ENCODE measurements around the gene EVA1A.
"Not testable (repeated sequence)": the region's sequence is repeated elsewhere in the genome, so short reads cannot be mapped to it uniquely, and the experiment has no call there.

EVA1A gene

GRCh38 chr2:75500633-75501032, 60.1 kb downstream of the EVA1A start:
- peaks cover 22% of the 10 kb centered on the region for H3K4me1 ChIP-seq (ENCODE audit: control insufficient read depth, insufficient read depth, low read length)
- H3K4me3 ChIP-seq (ENCODE audit: low read length), result no peak overlapping the region
- no peak overlapping the region for H3K9ac ChIP-seq (ENCODE audit: low read depth, low read length)
- H3K9me3 ChIP-seq (replicated peaks; ENCODE audit: low read length), result no peaks in the 10 kb centered on the region
- no peaks in the 10 kb centered on the region for H3K27me3 ChIP-seq (ENCODE audit: control insufficient read depth, insufficient read depth, low read length)
- H3K4me2 ChIP-seq (ENCODE audit: low read length), result no peak overlapping the region
- peaks cover 4% of the 10 kb centered on the region for H3K36me3 ChIP-seq (ENCODE audit: insufficient read depth, low read length)

GRCh38 chr2:75499534-75499933, 61.2 kb downstream of the EVA1A start:
- no peak overlapping the region for H3K4me3 ChIP-seq (ENCODE audit: low read length)
- H3K9ac ChIP-seq (ENCODE audit: low read depth, low read length), result no peak overlapping the region
- no peaks in the 10 kb centered on the region for H3K27me3 ChIP-seq (ENCODE audit: control insufficient read depth, insufficient read depth, low read length)
- H3K9me3 ChIP-seq (replicated peaks; ENCODE audit: low read length), result no peaks in the 10 kb centered on the region
- H3K4me2 ChIP-seq (ENCODE audit: low read length), result no peak overlapping the region
- H3K4me1 ChIP-seq (ENCODE audit: control insufficient read depth, insufficient read depth, low read length), result peaks cover 22% of the 10 kb centered on the region
- H3K36me3 ChIP-seq (ENCODE audit: insufficient read depth, low read length), result no peaks in the 10 kb centered on the region

GRCh38 chr2:75498907-75499306, 61.8 kb downstream of the EVA1A start:
- Histone ChIP-seq H3K9ac (ENCODE audit: low read depth, low read length) (no peak overlapping the region), H3K4me3 (ENCODE audit: low read length) (no peak overlapping the region), H3K9me3 (replicated peaks; ENCODE audit: low read length) (no peaks in the 10 kb centered on the region), H3K4me1 (ENCODE audit: control insufficient read depth, insufficient read depth, low read length) (peaks cover 22% of the 10 kb centered on the region), H3K4me2 (ENCODE audit: low read length) (no peak overlapping the region), H3K36me3 (ENCODE audit: insufficient read depth, low read length) (peaks cover 4% of the 10 kb centered on the region), H3K27me3 (ENCODE audit: control insufficient read depth, insufficient read depth, low read length) (no peaks in the 10 kb centered on the region)

GRCh38 chr2:75497256-75497655, 63.5 kb downstream of the EVA1A start:
- Histone ChIP-seq H3K4me3 (ENCODE audit: low read length) (no peak overlapping the region), H3K9me3 (replicated peaks; ENCODE audit: low read length) (no peaks in the 10 kb centered on the region), H3K9ac (ENCODE audit: low read depth, low read length) (no peak overlapping the region), H3K36me3 (ENCODE audit: insufficient read depth, low read length) (peaks cover 17% of the 10 kb centered on the region), H3K4me2 (ENCODE audit: low read length) (no peak overlapping the region), H3K4me1 (ENCODE audit: control insufficient read depth, insufficient read depth, low read length) (peaks cover 8% of the 10 kb centered on the region), H3K27me3 (ENCODE audit: control insufficient read depth, insufficient read depth, low read length) (no peaks in the 10 kb centered on the region)

- no peak overlapping the region for H3K9ac ChIP-seq (ENCODE audit: low read depth, low read length)
- H3K9me3 ChIP-seq (replicated peaks; ENCODE audit: low read length), result no peaks in the 10 kb centered on the region
- no peak overlapping the region for H3K4me3 ChIP-seq (ENCODE audit: low read length)
- H3K27me3 ChIP-seq (ENCODE audit: control insufficient read depth, insufficient read depth, low read length), result no peaks in the 10 kb centered on the region
- H3K4me1 ChIP-seq (ENCODE audit: control insufficient read depth, insufficient read depth, low read length), result peaks cover 5% of the 10 kb centered on the region
- peaks cover 29% of the 10 kb centered on the region for H3K36me3 ChIP-seq (ENCODE audit: insufficient read depth, low read length)
- H3K4me2 ChIP-seq (ENCODE audit: low read length), result no peak overlapping the region
Observed at GRCh38 chr2:75495862-75496261, 64.9 kb downstream of the EVA1A start.

- no peak overlapping the region for H3K4me2 ChIP-seq (ENCODE audit: low read length)
- no peak overlapping the region for H3K4me3 ChIP-seq (ENCODE audit: low read length)
- no peaks in the 10 kb centered on the region for H3K27me3 ChIP-seq (ENCODE audit: control insufficient read depth, insufficient read depth, low read length)
- no peak overlapping the region for H3K9ac ChIP-seq (ENCODE audit: low read depth, low read length)
- H3K4me1 ChIP-seq (ENCODE audit: control insufficient read depth, insufficient read depth, low read length), result no peaks in the 10 kb centered on the region
- H3K9me3 ChIP-seq (replicated peaks; ENCODE audit: low read length), result no peaks in the 10 kb centered on the region
- peaks cover 29% of the 10 kb centered on the region for H3K36me3 ChIP-seq (ENCODE audit: insufficient read depth, low read length)
Observed at GRCh38 chr2:75494137-75494769, 66.5 kb downstream of the EVA1A start.

GRCh38 chr2:75493230-75493629, 67.5 kb downstream of the EVA1A start:
- H3K4me1 ChIP-seq (ENCODE audit: control insufficient read depth, insufficient read depth, low read length), result no peaks in the 10 kb centered on the region
- no peak overlapping the region for H3K4me3 ChIP-seq (ENCODE audit: low read length)
- no peak overlapping the region for H3K9ac ChIP-seq (ENCODE audit: low read depth, low read length)
- H3K36me3 ChIP-seq (ENCODE audit: insufficient read depth, low read length), result peaks cover 29% of the 10 kb centered on the region
- no peaks in the 10 kb centered on the region for H3K27me3 ChIP-seq (ENCODE audit: control insufficient read depth, insufficient read depth, low read length)
- no peak overlapping the region for H3K4me2 ChIP-seq (ENCODE audit: low read length)
- no peaks in the 10 kb centered on the region for H3K9me3 ChIP-seq (replicated peaks; ENCODE audit: low read length)

GRCh38 chr2:75491129-75491753, 69.5 kb downstream of the EVA1A start:
- Histone ChIP-seq H3K36me3 (ENCODE audit: insufficient read depth, low read length) (peaks cover 29% of the 10 kb centered on the region), H3K9ac (ENCODE audit: low read depth, low read length) (no peak overlapping the region), H3K27me3 (ENCODE audit: control insufficient read depth, insufficient read depth, low read length) (no peaks in the 10 kb centered on the region), H3K4me3 (ENCODE audit: low read length) (no peak overlapping the region), H3K9me3 (replicated peaks; ENCODE audit: low read length) (no peaks in the 10 kb centered on the region), H3K4me1 (ENCODE audit: control insufficient read depth, insufficient read depth, low read length) (no peaks in the 10 kb centered on the region), H3K4me2 (ENCODE audit: low read length) (no peak overlapping the region)

- Histone ChIP-seq H3K4me1 (ENCODE audit: control insufficient read depth, insufficient read depth, low read length) (no peaks in the 10 kb centered on the region), H3K36me3 (ENCODE audit: insufficient read depth, low read length) (peaks cover 29% of the 10 kb centered on the region), H3K4me2 (ENCODE audit: low read length) (no peak overlapping the region), H3K4me3 (ENCODE audit: low read length) (no peak overlapping the region), H3K27me3 (ENCODE audit: control insufficient read depth, insufficient read depth, low read length) (no peaks in the 10 kb centered on the region), H3K9me3 (replicated peaks; ENCODE audit: low read length) (no peaks in the 10 kb centered on the region), H3K9ac (ENCODE audit: low read depth, low read length) (no peak overlapping the region)
Observed at GRCh38 chr2:75489721-75490120, 71.0 kb downstream of the EVA1A start.

GRCh38 chr2:75488157-75488556, 72.6 kb downstream of the EVA1A start:
- H3K4me3 ChIP-seq (ENCODE audit: low read length), result no peak overlapping the region
- no peaks in the 10 kb centered on the region for H3K4me1 ChIP-seq (ENCODE audit: control insufficient read depth, insufficient read depth, low read length)
- H3K9me3 ChIP-seq (replicated peaks; ENCODE audit: low read length), result no peaks in the 10 kb centered on the region
- H3K4me2 ChIP-seq (ENCODE audit: low read length), result no peak overlapping the region
- no peaks in the 10 kb centered on the region for H3K27me3 ChIP-seq (ENCODE audit: control insufficient read depth, insufficient read depth, low read length)
- H3K9ac ChIP-seq (ENCODE audit: low read depth, low read length), result no peak overlapping the region
- H3K36me3 ChIP-seq (ENCODE audit: insufficient read depth, low read length), result peaks cover 20% of the 10 kb centered on the region

- not testable (repeated sequence) for H3K9ac ChIP-seq (ENCODE audit: low read depth, low read length); H3K4me1 ChIP-seq (ENCODE audit: control insufficient read depth, insufficient read depth, low read length)
Observed at GRCh38 chr2:75486735-75487134, 74.0 kb downstream of the EVA1A start.

GRCh38 chr2:75484840-75485239, 75.9 kb downstream of the EVA1A start:
- Histone ChIP-seq H3K4me2 (ENCODE audit: low read length) (no peak overlapping the region), H3K4me3 (ENCODE audit: low read length) (no peak overlapping the region), H3K9me3 (replicated peaks; ENCODE audit: low read length) (no peaks in the 10 kb centered on the region), H3K36me3 (ENCODE audit: insufficient read depth, low read length) (no peaks in the 10 kb centered on the region), H3K27me3 (ENCODE audit: control insufficient read depth, insufficient read depth, low read length) (no peaks in the 10 kb centered on the region), H3K4me1 (ENCODE audit: control insufficient read depth, insufficient read depth, low read length) (no peaks in the 10 kb centered on the region), H3K9ac (ENCODE audit: low read depth, low read length) (no peak overlapping the region)

More at GRCh38 chr2:75486735-75487134, 74.0 kb downstream of the EVA1A start:
- not testable (repeated sequence) for H3K9me3 ChIP-seq (replicated peaks; ENCODE audit: low read length); H3K27me3 ChIP-seq (ENCODE audit: control insufficient read depth, insufficient read depth, low read length); H3K4me2 ChIP-seq (ENCODE audit: low read length); H3K36me3 ChIP-seq (ENCODE audit: insufficient read depth, low read length); H3K4me3 ChIP-seq (ENCODE audit: low read length)

All from skeletal muscle satellite cell (primary cell).